Fibroblast of the aortic adventitia (primary cell): ENCODE measurements around the gene ARL2BP. TPM values are rescaled to one million over a fixed set of nuclear protein-coding genes. Genes with fewer than 3 reads are reported as not detected.
"Not testable (repeated sequence)": the region's sequence is repeated elsewhere in the genome, so short reads cannot be mapped to it uniquely, and the experiment has no call there.

Experiments used
- DNase-seq: peaks from one replicate; pipeline ENCODE4 v3.0.0-alpha.2; 2010; ENCODE audit warnings: low read depth
- H3K4me3 ChIP-seq: 2 replicates; pipeline ENCODE4 v1.5.1; 2011; ENCODE audit warnings: low read depth, mild to moderate bottlenecking, control low read depth, low read length, moderate library complexity
- CTCF ChIP-seq: IDR thresholded peaks from 2 replicates; pipeline ENCODE4 v1.5.1; 2011; ENCODE audit warnings: mild to moderate bottlenecking, low read length, control low read depth, inconsistent platforms; ENCODE audit not compliant: insufficient read depth
- total RNA-seq: library from RNA; depleted of rRNA; stranded (reverse); fragments of >200 nt; gene quantifications from 2 replicates; pipeline ENCODE4 v1.2.3, GENCODE V29; 2012; ENCODE audit warnings: low replicate concordance

The ARL2BP gene
- total RNA-seq, 1 donor: 127 TPM

DNA sequence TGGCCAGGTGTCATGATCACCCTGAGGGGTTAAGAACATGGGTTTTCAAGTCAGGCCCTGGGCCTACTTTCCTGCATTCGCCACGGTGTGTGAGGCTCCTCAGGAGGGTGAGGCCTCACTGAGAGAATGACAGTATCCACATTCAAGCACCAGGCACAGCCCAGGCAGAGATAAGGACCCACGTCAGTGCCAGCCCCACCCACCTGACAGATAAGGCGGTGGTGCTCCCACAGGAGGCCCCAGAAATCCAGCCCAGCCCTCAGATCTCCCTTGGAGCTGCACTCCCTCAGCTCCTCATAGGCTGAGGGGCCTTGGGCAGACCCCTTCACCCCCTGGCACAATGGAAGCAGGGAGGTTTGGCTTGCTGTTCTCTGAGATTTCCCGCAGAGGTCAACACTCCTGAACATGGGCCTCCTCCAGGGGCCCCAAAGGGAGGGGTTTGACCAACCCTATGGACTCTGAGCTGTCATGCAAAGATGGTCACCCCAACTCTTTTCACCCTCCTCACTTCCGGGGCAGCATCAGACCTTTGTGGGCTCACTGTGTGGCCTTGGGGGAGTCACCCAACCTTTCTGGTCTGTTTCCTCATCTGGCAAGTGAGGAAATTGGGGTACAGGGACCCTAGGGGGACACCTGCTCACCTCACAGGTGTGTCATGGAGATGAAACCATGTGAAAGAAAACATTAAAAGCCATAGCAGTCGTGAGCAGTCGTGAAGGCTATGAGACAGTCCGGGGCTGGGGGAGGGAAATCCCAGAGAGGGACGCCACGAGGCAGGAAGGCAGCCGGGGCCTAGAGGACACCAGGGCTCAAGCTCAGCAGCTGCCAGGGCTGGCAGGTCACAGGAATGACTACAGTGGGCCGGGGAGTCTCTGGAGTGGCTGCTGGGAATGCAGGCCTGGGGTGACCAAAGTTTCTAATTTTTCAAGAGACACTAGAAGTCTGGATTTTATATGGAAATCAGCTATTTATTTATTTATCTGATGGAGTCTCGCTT lies 24.0 kb downstream of the ARL2BP start:
- H3K4me3 ChIP-seq: no peak overlapping the region
- peak; percentile 68 for DNase-seq
- TF ChIP-seq CTCF: no peak

GRCh38 chr16:57270221-57271062 lies 25.4 kb downstream of the ARL2BP start:
- no peak for DNase-seq
- H3K4me3 ChIP-seq: no peak overlapping the region
- no peak for TF ChIP-seq CTCF

GRCh38 chr16:57271063-57271345 lies 25.9 kb downstream of the ARL2BP start:
- no peak overlapping the region for H3K4me3 ChIP-seq
- no peak for TF ChIP-seq CTCF
- no peak for DNase-seq

DNA sequence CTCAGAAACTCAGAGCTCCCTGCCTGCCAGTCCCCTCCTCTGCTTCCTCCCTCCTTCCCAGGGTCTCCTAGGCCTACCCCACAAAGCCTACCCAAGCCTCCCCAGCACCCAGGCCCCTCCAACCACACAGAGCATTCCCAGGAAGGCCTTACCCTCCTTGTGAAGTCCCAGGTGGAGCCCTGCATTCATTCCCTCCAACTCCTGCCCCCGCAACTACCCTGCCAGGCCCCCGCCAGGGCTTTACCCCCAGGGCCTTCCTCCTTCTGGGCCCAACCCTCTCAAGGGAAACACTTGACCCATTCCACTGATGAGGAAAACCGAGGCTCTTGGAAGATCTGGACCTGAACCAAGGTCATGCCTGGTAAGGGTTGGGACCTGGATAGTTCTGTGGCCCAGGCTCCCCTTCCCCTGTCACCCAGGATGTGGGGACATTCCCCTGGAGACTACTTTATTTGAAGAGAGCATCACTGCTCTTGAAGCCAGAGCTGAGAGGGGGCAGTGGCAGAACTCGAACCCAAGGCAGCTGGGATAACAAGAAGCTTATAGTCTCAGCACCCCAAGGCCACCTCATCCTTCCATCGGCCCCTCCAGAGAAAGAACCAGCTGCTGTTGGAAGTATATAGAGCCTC lies 26.9 kb downstream of the ARL2BP start:
- H3K4me3 ChIP-seq: no peak overlapping the region
- no peak for TF ChIP-seq CTCF
- no peak for DNase-seq

- no peak overlapping the region for H3K4me3 ChIP-seq
- DNase-seq: no peak
- TF ChIP-seq CTCF: no peak
Measured at GRCh38 chr16:57273359-57273758, 28.3 kb downstream of the ARL2BP start.

DNA sequence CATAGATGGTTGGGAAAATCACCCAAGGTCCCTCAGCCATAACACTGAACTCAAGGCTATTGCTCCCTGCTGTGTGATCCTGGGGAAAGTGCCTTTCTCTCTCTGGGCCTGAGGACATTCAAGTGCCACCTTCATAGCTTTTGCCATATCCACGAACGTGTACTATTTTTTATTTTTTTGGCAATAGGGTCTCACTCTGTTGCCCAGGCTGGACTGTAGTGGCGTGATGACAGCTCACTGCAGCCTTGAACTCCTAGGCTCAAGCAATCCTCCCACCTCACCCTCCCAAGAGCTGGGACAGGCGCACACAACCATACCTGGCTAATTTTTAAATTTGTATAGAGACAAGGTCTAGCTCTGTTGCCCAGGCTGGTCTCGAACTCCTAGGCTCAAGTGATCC lies 28.8 kb downstream of the ARL2BP start:
- no peak for DNase-seq
- no peak overlapping the region for H3K4me3 ChIP-seq
- TF ChIP-seq CTCF: no peak

- not testable (repeated sequence) for H3K4me3 ChIP-seq, DNase-seq
Measured at GRCh38 chr16:57275946-57276345, 30.9 kb downstream of the ARL2BP start.
